CD4-positive, alpha-beta T cell (primary cell): ENCODE data around the gene BDKRB2. TPM values are rescaled to one million over a fixed set of nuclear protein-coding genes. Genes with fewer than 3 reads are reported as not detected.

ENCODE experiments used
- ATAC-seq: fragments of 200-7000 bp; cut with Tn5 transposase; one replicate; pipeline ENCODE4 v1.10.0; 2022; ENCODE audit warnings: mild to moderate bottlenecking; ENCODE audit not compliant: poor library complexity
- CTCF ChIA-PET: fragments of 350-600 bp; sonication (Branson Sonifier 250); formaldehyde crosslinking; loops from one replicate; lab custom pipeline; 2021; ENCODE audit warnings: antibody characterized with exemption, inconsistent platforms; lab: Charles Lee
- POLR2A ChIA-PET: fragments of 350-600 bp; sonication (Branson Sonifier 250); formaldehyde crosslinking; loops from one replicate; lab custom pipeline; 2021; ENCODE audit warnings: antibody characterized with exemption, inconsistent platforms; lab: Charles Lee
- DNase-seq, 14 experiments: peaks; one replicate each; pipeline ENCODE4 v3.0.0-alpha.2; 2013 to 2020; ENCODE audit warnings: mixed read lengths in 2 of 14
- H3K27ac ChIP-seq, 2 donors: one replicate each; pipeline versions ENCODE4 v1.5.1 to v1.7.0; 2013; ENCODE audit warnings: low read length in 2 of 2, low read depth in 1 of 2, mild to moderate bottlenecking in 1 of 2
- H3K27me3 ChIP-seq, 2 experiments: 1 replicate in 1 of 2; 2 replicates in 1 of 2; pipeline versions ENCODE4 v1.6.1 to v1.7.0; 2013; ENCODE audit warnings: low read length in 2 of 2, control low read depth in 1 of 2, mild to moderate bottlenecking in 1 of 2, moderate library complexity in 1 of 2; ENCODE audit not compliant: insufficient read depth in 2 of 2, control insufficient read depth in 1 of 2
- H3K36me3 ChIP-seq: one replicate; pipeline ENCODE4 v1.6.1; 2013; ENCODE audit warnings: low read length, control low read depth; ENCODE audit not compliant: insufficient read depth
- H3K4me1 ChIP-seq: one replicate; pipeline ENCODE4 v1.6.1; 2013; ENCODE audit warnings: low read length, control low read depth; ENCODE audit not compliant: insufficient read depth
- H3K4me3 ChIP-seq: one replicate; pipeline ENCODE4 v1.5.1; 2013; ENCODE audit warnings: mild to moderate bottlenecking, low read length, moderate library complexity
- H3K9me3 ChIP-seq, 2 experiments: 1 replicate in 1 of 2; 2 replicates in 1 of 2; pipeline versions ENCODE4 v1.6.1 to v1.7.0; 2013; ENCODE audit warnings: low read length in 2 of 2, mild to moderate bottlenecking in 2 of 2, control low read depth in 1 of 2, moderate library complexity in 1 of 2; ENCODE audit not compliant: control insufficient read depth in 1 of 2, insufficient read depth in 1 of 2
- H3K27ac Mint-ChIP-seq: one replicate; pipeline ENCODE4 v1.8.0; 2020; ENCODE audit warnings: mixed read lengths
- H3K27me3 Mint-ChIP-seq: one replicate; pipeline ENCODE4 v1.8.0; 2021; ENCODE audit warnings: mixed read lengths
- H3K36me3 Mint-ChIP-seq: one replicate; pipeline ENCODE4 v1.8.0; 2021; ENCODE audit warnings: low read depth, mixed read lengths
- H3K4me1 Mint-ChIP-seq: one replicate; pipeline ENCODE4 v1.8.0; 2021; ENCODE audit warnings: low read depth, mixed read lengths
- H3K4me3 Mint-ChIP-seq: one replicate; pipeline ENCODE4 v1.8.0; 2020; ENCODE audit warnings: mild to moderate bottlenecking, mixed read lengths
- H3K9me3 Mint-ChIP-seq: one replicate; pipeline ENCODE4 v1.8.0; 2020; ENCODE audit warnings: mixed read lengths
- CTCF ChIP-seq: fragments of 200-600 bp; IDR thresholded peaks from one replicate; pipeline ENCODE4 v1.8.0; 2022; ENCODE audit warnings: antibody characterized with exemption, mild to moderate bottlenecking
- intact Hi-C, 2 experiments: fragments of 100-400 bp; cut with DNase I in 1 of 2; cut with micrococcal nuclease in 1 of 2; formaldehyde crosslinking; loops; one replicate each; pipeline versions ENCODE4 v1.15.1 to v1.9.0; 2023 to 2025; cut with DNase I, micrococcal nuclease
- total RNA-seq, 174 experiments: library from RNA in 2 of 174; stranded (reverse) in 2 of 174; gene quantifications; one replicate each; pipeline ENCODE4 v1.2.3 and lab custom pipeline; 2021 to 2026

Gene BDKRB2
- total RNA-seq, 2 experiments from 2014 or later = not detected

DNA sequence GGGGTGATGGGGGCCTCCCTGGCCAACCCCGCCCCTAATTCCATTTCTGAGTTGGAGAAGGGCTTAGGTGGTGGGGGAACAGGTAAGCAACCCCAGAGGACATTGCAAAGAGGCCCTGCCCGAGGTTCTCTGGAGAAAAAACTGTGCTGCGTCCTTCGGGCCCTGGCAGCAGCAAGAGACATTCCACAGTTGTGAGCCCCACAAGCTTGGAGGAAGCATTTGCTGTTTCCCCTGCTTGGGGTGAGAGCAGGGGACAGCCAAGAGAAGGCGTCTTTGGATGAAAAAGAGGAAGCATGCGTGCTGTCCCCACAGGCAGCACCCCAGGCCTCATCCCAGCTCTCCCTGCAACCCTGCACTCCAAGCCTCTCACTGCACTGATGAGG is 1.3 kb downstream of the BDKRB2 start:
- H3K4me1 Mint-ChIP-seq = peaks cover 5% of the 10 kb centered on the region
- no peak for ATAC-seq
- no peaks in the 10 kb centered on the region for H3K9me3 Mint-ChIP-seq
- no peak overlapping the region for H3K4me3 ChIP-seq
- no peaks in the 10 kb centered on the region for H3K4me1 ChIP-seq
- intact Hi-C loops = no loop called here
- H3K36me3 ChIP-seq = no peaks in the 10 kb centered on the region
- H3K4me3 Mint-ChIP-seq = no peak overlapping the region
- peaks cover 0 to 9% of the 10 kb centered on the region in 2 experiments for H3K9me3 ChIP-seq
- peaks cover 41% of the 10 kb centered on the region for H3K27me3 Mint-ChIP-seq
- peaks cover 25 to 37% of the 10 kb centered on the region in 2 experiments for H3K27me3 ChIP-seq
- no peak for TF ChIP-seq CTCF
- ChIA-PET CTCF (no interaction called here), POLR2A (no interaction called here)
- H3K36me3 Mint-ChIP-seq = no peaks in the 10 kb centered on the region
- H3K27ac Mint-ChIP-seq = no peak overlapping the region
- DNase-seq = no peak
- H3K27ac ChIP-seq = no peak overlapping the region

DNA sequence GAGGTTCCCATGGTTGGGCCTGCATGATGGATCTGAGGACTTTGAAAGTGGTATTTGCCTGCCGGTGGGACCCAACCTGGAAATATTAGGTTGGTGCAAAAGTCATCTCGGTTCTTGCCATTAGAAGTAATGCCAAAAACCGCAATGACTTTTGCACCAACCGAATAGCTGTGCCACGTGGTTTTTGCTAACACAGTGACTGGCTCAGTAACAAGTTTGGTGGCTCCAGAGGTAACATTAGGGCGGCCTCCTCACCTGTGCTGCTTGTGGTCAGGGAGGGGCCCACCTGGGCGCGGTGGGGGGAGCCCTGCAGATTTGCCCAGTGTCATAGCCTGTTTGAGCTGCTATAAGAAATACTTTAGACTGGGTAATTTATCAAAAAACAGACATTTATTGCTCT is 1.8 kb downstream of the BDKRB2 start:
- POLR2A ChIA-PET = no interaction called here
- no peak for ATAC-seq
- Mint-ChIP-seq H3K36me3 (no peaks in the 10 kb centered on the region), H3K27ac (no peak overlapping the region), H3K4me1 (peaks cover 5% of the 10 kb centered on the region), H3K9me3 (no peaks in the 10 kb centered on the region), H3K4me3 (no peak overlapping the region), H3K27me3 (peaks cover 41% of the 10 kb centered on the region)
- Histone ChIP-seq H3K9me3 (peaks cover 1 to 14% of the 10 kb centered on the region in 2 experiments), H3K4me1 (no peaks in the 10 kb centered on the region), H3K36me3 (no peaks in the 10 kb centered on the region), H3K27ac (no peak overlapping the region), H3K27me3 (peaks cover 27 to 36% of the 10 kb centered on the region in 2 experiments), H3K4me3 (no peak overlapping the region)
- intact Hi-C loops = no loop called here
- TF ChIP-seq CTCF = no peak
- DNase-seq = no peak
- CTCF ChIA-PET = no interaction called here

GRCh38 chr14:96207686-96208085 is 3.0 kb downstream of the BDKRB2 start:
- Mint-ChIP-seq H3K4me3 (no peak overlapping the region), H3K9me3 (no peaks in the 10 kb centered on the region), H3K4me1 (peaks cover 5% of the 10 kb centered on the region), H3K36me3 (no peaks in the 10 kb centered on the region), H3K27me3 (peaks cover 29% of the 10 kb centered on the region), H3K27ac (no peak overlapping the region)
- H3K27ac ChIP-seq = no peak overlapping the region
- H3K36me3 ChIP-seq = no peaks in the 10 kb centered on the region
- CTCF ChIA-PET = no interaction called here
- TF ChIP-seq CTCF = no peak
- H3K9me3 ChIP-seq = peaks cover 13 to 19% of the 10 kb centered on the region in 2 experiments
- ATAC-seq (no peak), DNase-seq (no peak)
- H3K27me3 ChIP-seq = peaks cover 29 to 30% of the 10 kb centered on the region in 2 experiments
- H3K4me3 ChIP-seq = no peak overlapping the region
- POLR2A ChIA-PET = no interaction called here
- H3K4me1 ChIP-seq = no peaks in the 10 kb centered on the region
- intact Hi-C loops = no loop called here
